ENCODE data around the gene TMEM82. TPM values are rescaled to one million over a fixed set of nuclear protein-coding genes. Genes with fewer than 3 reads are reported as not detected.

Gene TMEM82
- total and polyA plus RNA-seq, 5 experiments from 2014 or later: not detected

DNA sequence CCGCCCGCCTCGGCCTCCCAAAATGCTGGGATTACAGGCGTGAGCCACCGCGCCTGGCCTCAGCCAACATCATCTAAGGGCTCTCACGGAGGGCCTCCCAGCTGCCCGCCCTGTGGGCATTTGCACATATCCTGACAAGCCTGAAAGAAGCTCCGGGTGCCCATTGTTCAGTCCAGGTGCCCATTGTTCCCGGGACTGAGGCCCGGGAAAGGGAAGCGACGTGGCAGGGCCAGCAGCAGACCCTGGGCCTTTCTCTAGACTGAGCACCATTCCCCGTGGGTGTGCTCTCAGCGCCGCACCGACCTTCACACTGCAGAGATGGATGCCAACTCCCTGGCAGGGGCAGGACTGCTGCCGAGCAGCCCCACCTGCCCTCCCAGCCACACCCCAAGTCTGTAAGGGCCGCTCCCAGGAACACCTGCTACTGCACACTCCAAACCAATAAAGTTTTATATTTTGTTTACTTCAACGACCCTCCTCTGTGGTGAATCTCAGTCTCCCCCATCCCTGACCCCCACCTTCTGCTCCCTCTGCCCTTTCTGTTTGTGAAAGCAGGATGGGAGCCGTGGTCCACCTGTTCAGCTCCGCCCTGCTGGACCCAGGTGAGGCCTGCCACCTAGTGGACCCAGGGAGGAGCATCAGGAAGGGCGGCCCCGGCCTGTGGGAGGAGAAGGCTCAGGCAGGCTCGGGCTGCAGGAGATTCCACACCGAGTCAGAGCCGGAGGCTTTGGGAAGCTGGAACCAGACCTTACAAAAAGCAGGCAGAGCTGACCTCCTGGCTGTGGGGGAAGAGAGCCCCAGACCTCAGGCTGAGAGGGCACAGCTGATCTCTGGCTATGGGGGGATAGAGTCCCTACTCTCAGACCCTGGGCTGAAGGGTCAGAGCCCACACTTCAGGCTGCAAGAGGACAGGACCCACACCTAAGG is 1.1 kb upstream of the TMEM82 start:
- peak overlapping the region in 4 of 10 donors; percentile 33 to 81 (median 66) for H3K27ac Mint-ChIP-seq
- no peaks in the 10 kb centered on the region for H3K27me3 Mint-ChIP-seq
- ATAC-seq: peak; percentile 94 to 96
- H3K36me3 Mint-ChIP-seq: no peaks in the 10 kb centered on the region
- no peaks in the 10 kb centered on the region for H3K9me3 Mint-ChIP-seq
- POLR2A ChIA-PET: interaction anchor here (0.6 kb wide), 2 partner anchors 51 to 133 kb away, joined by 5 to 8 read pairs; no protein-coding TSS in a partner anchor
- peak; percentile 35 to 85 (median 56) for DNase-seq
- peaks cover 5 to 7% (median 5%) of the 10 kb centered on the region in 4 donors for H3K4me1 Mint-ChIP-seq
- no peak overlapping the region for H3K4me3 Mint-ChIP-seq

DNA sequence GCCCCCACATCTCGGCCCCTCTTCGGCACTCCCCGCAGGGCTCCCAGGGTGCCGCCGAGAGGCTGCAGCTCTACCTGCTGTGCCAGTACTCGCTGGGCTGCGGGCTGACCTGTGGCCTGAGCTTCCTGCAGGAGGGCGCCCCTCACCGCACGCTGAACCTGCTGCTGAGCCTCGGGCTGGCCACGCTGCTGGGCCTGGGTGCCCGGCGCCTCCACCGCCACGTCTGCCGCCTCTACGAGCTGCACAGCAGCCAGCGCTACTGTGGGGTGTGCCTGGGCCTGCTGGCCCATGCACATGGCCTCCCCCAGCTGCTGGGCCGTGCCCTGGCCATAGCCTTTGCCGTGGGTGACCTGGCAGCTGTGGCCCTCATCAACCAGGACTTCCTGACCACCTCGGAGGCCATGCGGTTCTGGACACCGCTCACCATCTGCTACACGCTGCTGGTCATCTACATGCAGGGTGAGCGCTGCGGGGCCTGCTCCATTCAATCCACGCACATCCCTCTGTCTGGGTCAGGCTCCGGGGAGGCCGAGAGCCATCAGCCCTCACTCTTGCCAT is 1.9 kb downstream of the TMEM82 start:
- H3K27me3 Mint-ChIP-seq: peaks cover 0 to 5% (median 0%) of the 10 kb centered on the region in 5 donors

DNA sequence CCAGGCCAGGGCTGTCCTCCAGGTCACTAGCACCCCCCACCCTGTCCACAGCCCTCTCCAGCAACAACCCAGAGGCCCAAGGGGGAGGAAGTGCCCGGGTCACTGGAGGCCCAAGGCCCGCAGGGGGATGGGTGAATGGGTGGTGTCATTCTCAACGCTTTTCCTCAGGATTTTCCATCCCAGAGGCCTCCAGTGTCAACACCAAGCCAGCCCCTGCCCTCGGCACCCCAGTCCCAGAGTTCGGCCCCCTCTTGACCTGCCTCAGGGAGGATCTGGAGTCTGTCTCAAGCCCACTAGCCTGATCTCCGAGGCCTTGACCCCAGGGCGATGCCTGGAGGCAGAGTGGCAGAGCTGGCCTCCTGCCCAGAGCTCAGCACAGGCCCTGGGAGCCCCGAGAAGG is 5.1 kb downstream of the TMEM82 start:
- Mint-ChIP-seq H3K36me3 (no peaks in the 10 kb centered on the region), H3K9me3 (peaks cover 0 to 2% (median 0%) of the 10 kb centered on the region in 9 donors), H3K4me3 (no peak overlapping the region), H3K4me1 (no peaks in the 10 kb centered on the region), H3K27ac (no peak overlapping the region), H3K27me3 (peaks cover 0 to 18% (median 5%) of the 10 kb centered on the region in 5 donors)
- ATAC-seq (no peak), DNase-seq (no peak)
- POLR2A ChIA-PET: no interaction called here

More for the DNA sequence above, 1.9 kb downstream of the TMEM82 start:
- Mint-ChIP-seq H3K4me3 (no peak overlapping the region), H3K4me1 (peaks cover 3 to 7% (median 5%) of the 10 kb centered on the region in 4 donors), H3K36me3 (no peaks in the 10 kb centered on the region), H3K27ac (no peak overlapping the region), H3K9me3 (no peaks in the 10 kb centered on the region)
- no peak for ATAC-seq
- POLR2A ChIA-PET: no interaction called here
- DNase-seq: no peak

DNA sequence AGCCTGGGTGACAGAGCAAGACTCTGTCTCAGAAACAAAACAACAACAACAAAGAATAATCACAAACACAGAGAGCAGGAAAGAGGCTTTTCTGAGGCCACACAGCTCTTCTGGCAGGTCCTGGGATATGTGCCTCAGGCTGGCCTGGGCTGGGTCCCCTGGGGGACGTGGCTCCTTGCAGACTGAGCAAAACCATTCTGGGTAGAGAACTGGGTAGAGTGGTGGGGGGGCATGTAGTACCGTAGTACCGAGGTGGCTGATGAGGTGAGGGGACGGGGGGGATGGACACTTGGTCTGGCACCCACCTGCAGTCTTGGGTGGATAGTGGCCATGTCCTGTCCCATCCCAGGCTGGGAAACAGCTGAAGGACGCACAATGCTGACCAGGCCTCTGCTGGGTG is 6.0 kb downstream of the TMEM82 start:
- H3K4me3 Mint-ChIP-seq: no peak overlapping the region
- no peaks in the 10 kb centered on the region for H3K4me1 Mint-ChIP-seq
- DNase-seq (no peak), ATAC-seq (no peak)
- H3K27ac Mint-ChIP-seq: peak overlapping the region in 1 of 10 donors; percentile 27
- no peaks in the 10 kb centered on the region for H3K36me3 Mint-ChIP-seq
- H3K27me3 Mint-ChIP-seq: peaks cover 0 to 22% (median 8%) of the 10 kb centered on the region in 5 donors
- POLR2A ChIA-PET: no interaction called here
- H3K9me3 Mint-ChIP-seq: peaks cover 0 to 2% (median 0%) of the 10 kb centered on the region in 9 donors

DNA sequence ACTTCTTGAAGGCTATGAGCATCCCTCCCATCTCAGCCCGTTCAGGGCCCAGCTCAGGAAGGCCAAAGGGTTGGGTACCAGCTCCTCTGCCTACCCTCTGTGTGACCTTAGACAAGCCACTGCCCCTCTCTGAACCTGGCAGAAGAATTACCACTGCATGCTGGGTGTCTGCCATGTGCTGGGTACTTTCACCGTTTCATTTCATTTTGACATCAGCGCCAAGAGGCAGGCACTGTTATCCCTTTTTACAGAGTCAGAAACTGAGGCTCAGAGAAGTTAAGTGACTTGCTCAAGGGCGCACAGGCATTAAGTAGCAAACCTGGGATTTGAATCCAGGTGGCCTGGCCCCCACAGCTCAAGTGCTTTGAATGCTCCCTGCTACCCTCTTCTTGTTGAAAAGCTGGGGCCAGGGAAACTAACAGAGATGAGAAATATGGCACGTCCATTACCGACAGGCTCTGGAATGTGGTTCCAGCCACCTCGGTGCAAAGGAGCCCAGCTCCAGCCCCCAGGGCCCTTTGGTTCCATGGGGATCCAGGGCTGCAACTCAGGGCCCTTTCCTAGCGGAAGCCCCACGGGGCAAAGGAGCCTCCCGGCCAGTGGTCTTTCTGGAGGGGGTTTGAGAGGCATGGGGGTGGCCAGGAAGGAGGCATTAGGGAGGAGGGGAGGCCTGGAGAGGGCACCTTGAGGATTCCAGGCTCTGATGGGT is 6.5 kb downstream of the TMEM82 start:
- Mint-ChIP-seq H3K27me3 (peaks cover 3 to 28% (median 11%) of the 10 kb centered on the region in 5 donors), H3K36me3 (no peaks in the 10 kb centered on the region), H3K27ac (no peak overlapping the region), H3K4me3 (no peak overlapping the region), H3K4me1 (no peaks in the 10 kb centered on the region), H3K9me3 (peaks cover 0 to 2% (median 0%) of the 10 kb centered on the region in 9 donors)
- POLR2A ChIA-PET: no interaction called here
- no peak for ATAC-seq
- DNase-seq: no peak

DNA sequence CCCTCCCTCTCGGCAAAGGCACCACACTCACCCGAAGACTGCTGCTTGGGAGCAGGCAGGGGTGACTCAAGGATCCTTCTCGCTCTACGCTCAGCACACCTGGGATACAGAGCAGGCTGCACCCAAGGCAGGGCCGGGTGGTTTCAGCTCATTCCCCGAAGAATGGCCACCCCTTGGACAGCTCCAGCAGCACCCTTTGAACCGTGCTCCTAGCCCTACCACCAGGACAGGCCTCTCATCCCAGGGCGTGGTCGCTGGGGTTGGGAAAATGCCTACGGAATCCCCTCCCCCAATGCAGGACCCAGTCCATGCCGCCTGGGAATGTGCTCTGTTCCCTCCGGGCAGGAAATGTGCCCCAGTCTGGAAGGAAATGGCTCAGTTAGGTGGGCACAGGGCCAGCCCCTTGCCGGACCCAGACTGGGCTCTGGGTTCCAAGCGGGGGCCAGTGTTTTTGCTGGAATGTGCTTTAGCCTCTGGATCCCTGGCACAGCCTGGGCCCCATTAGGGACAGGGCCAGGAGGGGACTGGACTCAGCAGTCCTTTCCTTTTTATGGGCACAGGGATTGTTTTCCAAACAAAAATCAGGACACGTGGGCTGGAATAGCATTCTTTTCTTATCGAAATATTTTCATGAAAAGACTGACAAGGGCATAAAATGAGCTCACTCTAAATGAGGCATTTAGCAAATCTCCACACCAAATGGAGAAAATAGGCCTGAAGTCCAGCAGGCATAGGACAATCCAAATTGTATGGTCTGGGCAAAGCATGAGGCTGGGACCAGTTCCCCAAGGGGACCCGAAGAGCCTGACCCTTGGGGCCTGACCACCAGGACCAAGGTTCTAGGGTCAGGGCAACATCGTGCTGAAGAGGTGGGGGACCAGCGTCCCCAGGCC is 7.3 kb downstream of the TMEM82 start:
- DNase-seq (no peak), ATAC-seq (no peak)
- Mint-ChIP-seq H3K9me3 (peaks cover 0 to 2% (median 0%) of the 10 kb centered on the region in 9 donors), H3K27me3 (peaks cover 3 to 28% (median 12%) of the 10 kb centered on the region in 5 donors), H3K4me3 (no peak overlapping the region), H3K4me1 (no peaks in the 10 kb centered on the region), H3K27ac (no peak overlapping the region), H3K36me3 (no peaks in the 10 kb centered on the region)
- POLR2A ChIA-PET: no interaction called here

DNA sequence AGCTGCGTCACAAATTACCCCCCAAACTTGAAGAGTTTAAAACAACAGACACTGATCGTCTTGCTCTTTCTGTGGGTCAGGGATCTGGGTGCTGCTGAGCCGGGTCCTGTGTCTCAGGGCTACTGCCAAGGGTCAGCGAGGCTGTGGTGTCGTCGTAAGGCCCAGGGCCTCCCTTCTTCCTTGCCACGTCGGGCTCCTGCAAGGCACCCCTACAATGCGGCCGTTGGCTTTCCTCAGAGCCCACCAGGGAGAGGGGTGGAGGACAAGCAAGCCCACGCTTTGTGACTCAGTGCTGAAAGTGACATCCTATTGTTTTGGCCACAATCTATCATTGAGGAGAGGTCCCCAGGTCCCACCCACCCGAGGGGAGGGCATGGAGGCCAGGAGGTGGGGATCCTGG is 8.6 kb downstream of the TMEM82 start:
- H3K9me3 Mint-ChIP-seq: peaks cover 0 to 2% (median 0%) of the 10 kb centered on the region in 9 donors
- peaks cover 6 to 39% (median 16%) of the 10 kb centered on the region in 5 donors for H3K27me3 Mint-ChIP-seq
- H3K36me3 Mint-ChIP-seq: no peaks in the 10 kb centered on the region
- POLR2A ChIA-PET: no interaction called here
- no peak overlapping the region for H3K27ac Mint-ChIP-seq
- H3K4me1 Mint-ChIP-seq: peaks cover 0 to 6% (median 2%) of the 10 kb centered on the region in 4 donors
- ATAC-seq: no peak
- no peak overlapping the region for H3K4me3 Mint-ChIP-seq
- DNase-seq: no peak

DNA sequence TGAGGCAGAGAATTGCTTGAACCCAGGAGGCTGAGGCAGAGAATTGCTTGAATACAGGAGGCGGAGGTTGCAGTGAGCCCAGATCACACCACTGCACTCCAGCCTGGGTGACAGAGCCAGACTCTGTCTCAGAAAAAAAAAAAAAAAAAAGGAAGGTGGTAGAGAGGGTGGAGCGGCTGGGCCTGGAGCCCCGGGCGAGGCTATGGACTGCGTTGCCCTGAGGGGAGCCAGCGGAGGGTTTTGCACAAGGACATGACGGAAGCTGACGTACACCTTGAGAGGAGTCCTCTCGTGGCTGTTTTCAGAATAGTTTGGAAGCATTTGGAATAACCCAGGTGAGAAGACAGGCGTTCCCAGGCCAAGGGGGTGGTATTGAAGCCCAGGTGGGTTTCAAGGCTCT is 9.4 kb downstream of the TMEM82 start:
- no peak for DNase-seq
- Mint-ChIP-seq H3K27me3 (peaks cover 10 to 46% (median 21%) of the 10 kb centered on the region in 5 donors), H3K4me3 (peak overlapping the region in 1 of 10 donors; percentile 48), H3K9me3 (peaks cover 0 to 2% (median 0%) of the 10 kb centered on the region in 9 donors), H3K27ac (peak overlapping the region in 2 of 10 donors; percentile 37 to 67), H3K36me3 (no peaks in the 10 kb centered on the region), H3K4me1 (peaks cover 5 to 13% (median 9%) of the 10 kb centered on the region in 4 donors)
- POLR2A ChIA-PET: no interaction called here
- ATAC-seq: no peak

DNA sequence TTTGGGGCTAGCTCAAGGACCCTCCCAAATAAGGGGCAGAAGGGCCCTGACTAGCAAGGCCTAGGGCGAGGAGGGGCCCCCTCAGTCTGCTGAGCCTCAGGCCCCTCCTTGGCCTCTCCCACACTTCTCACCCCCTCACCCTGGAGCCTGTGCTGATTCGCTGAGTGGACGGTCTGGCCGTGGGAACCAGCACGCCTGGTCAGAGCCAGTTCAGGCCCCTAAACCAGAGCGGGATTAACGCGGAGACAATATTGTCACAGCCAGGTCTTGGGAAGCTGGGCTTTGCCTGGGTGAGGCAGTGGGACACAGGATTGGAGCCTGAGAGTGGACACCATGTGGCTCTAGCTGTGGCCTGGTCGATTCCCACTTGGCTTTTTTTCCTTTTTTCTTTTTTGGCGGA is 11.5 kb downstream of the TMEM82 start:
- Mint-ChIP-seq H3K36me3 (no peaks in the 10 kb centered on the region), H3K4me1 (peaks cover 7 to 27% (median 19%) of the 10 kb centered on the region in 4 donors), H3K27me3 (peaks cover 17 to 61% (median 29%) of the 10 kb centered on the region in 5 donors), H3K27ac (no peak overlapping the region), H3K9me3 (peaks cover 0 to 2% (median 0%) of the 10 kb centered on the region in 9 donors), H3K4me3 (no peak overlapping the region)
- POLR2A ChIA-PET: no interaction called here
- ATAC-seq (no peak), DNase-seq (no peak)

DNA sequence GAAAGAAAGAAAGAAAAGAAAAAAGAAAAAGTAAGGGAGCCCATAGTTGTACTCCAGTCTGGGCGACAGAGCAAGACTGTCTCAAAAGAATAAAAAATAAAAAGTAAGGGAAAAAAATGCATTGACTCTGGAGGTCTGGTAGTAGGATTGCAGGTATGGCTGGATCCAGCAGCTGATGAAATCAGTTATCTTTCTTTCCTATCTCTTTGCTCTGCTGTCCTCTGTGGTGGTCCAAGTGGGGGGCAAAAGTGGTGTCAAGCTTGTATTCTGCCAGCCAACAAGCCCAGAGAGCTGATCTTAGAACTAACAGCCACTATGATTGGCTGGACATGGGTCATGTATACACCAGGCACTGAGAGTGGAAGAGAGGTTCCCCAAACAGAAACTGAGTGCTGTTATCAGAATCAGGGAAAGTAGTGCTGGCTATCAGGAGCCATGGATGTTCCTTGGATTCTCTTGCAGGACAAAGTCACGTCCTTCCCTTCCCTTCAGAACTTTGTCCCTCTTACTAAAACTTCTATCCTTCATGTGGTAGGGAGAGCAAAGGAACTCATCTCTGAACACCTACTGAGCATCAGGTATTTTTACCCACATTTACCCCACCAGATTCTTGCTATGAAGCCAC is 12.8 kb downstream of the TMEM82 start:
- ATAC-seq (no peak), DNase-seq (no peak)
- Mint-ChIP-seq H3K27ac (no peak overlapping the region), H3K9me3 (peaks cover 0 to 2% (median 0%) of the 10 kb centered on the region in 9 donors), H3K27me3 (peaks cover 19 to 70% (median 34%) of the 10 kb centered on the region in 5 donors), H3K36me3 (no peaks in the 10 kb centered on the region), H3K4me1 (peaks cover 7 to 27% (median 20%) of the 10 kb centered on the region in 4 donors), H3K4me3 (no peak overlapping the region)
- POLR2A ChIA-PET: no interaction called here

DNA sequence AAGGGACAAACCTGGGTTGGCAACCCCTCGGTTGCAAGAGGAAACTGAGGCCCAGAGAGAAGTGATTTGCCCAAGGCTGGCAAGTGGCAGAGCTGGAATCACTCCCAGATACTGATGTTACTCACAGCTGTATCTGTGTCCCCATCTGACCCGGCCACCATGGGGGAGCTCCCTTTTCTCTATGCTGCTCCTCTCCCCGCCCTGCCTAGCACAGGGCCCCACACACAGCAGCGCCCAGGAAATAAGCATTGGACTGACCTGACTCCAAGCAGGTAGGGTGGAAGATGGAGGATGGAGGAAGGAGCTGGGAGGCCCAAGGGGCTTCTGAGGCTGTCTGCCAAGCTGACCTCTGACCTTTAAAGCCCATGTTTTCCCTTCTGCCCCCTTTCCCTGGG is 13.3 kb downstream of the TMEM82 start:
- ATAC-seq (no peak), DNase-seq (no peak)
- Mint-ChIP-seq H3K36me3 (no peaks in the 10 kb centered on the region), H3K27ac (no peak overlapping the region), H3K27me3 (peaks cover 19 to 68% (median 37%) of the 10 kb centered on the region in 5 donors), H3K4me3 (no peak overlapping the region), H3K9me3 (peaks cover 0 to 2% (median 0%) of the 10 kb centered on the region in 9 donors), H3K4me1 (peaks cover 7 to 27% (median 20%) of the 10 kb centered on the region in 4 donors)
- POLR2A ChIA-PET: no interaction called here
